ENCODE data around the gene TAS2R41. TPM values are rescaled to one million over a fixed set of nuclear protein-coding genes. Genes with fewer than 3 reads are reported as not detected.
A peak's percentile ranks its signal among the peaks of the same experiment; 100 is the strongest.

Gene TAS2R41
- total and polyA plus RNA-seq, 10 donors = 0.41 to 0.95 (median 0.55) TPM; not detected in 7

GRCh38 chr7:143507094-143507518 lies 29.4 kb downstream of the TAS2R41 start:
- H3K4me3 ChIP-seq = no peak overlapping the region
- intact Hi-C loops (cut with DNase I; ENCODE audit: low total_unique reads) = no loop called here
- H3K4me1 ChIP-seq = no peaks in the 10 kb centered on the region
- no peaks in the 10 kb centered on the region for H3K9me3 ChIP-seq
- TF ChIP-seq POLR2AphosphoS5 (IDR thresholded peaks at IDR 0.05) (no peak), POLR2A (IDR thresholded peaks at IDR 0.05) (no peak), CTCF (IDR thresholded peaks at IDR 0.05 in 8 of 11, conservative IDR thresholded peaks at IDR 0.05 in 3 of 11) (no peak)
- DNase-seq = no peak
- peaks cover 0 to 8% (median 0%) of the 10 kb centered on the region in 7 donors for H3K27me3 ChIP-seq (replicated peaks in 1 of 7)
- WGBS, 5 donors = 67 to 84% (median 76%) methylated on average over 3 of the region's 3 CpGs
- no peak overlapping the region for H3K27ac ChIP-seq
- no peaks in the 10 kb centered on the region for H3K36me3 ChIP-seq

- no peaks in the 10 kb centered on the region for H3K9me3 ChIP-seq
- H3K27ac ChIP-seq = no peak overlapping the region
- intact Hi-C loops (cut with DNase I; ENCODE audit: low total_unique reads) = no loop called here
- TF ChIP-seq POLR2AphosphoS5 (IDR thresholded peaks at IDR 0.05) = no peak
- TF ChIP-seq POLR2A (IDR thresholded peaks at IDR 0.05) = no peak
- TF ChIP-seq CTCF (IDR thresholded peaks at IDR 0.05 in 8 of 11, conservative IDR thresholded peaks at IDR 0.05 in 3 of 11) = no peak
- H3K27me3 ChIP-seq (replicated peaks in 1 of 7) = peaks cover 0 to 8% (median 0%) of the 10 kb centered on the region in 7 donors
- H3K36me3 ChIP-seq = no peaks in the 10 kb centered on the region
- no peak overlapping the region for H3K4me3 ChIP-seq
- WGBS, 5 donors = 75 to 93% (median 88%) methylated on average over 5 of the region's 5 CpGs
- no peaks in the 10 kb centered on the region for H3K4me1 ChIP-seq
- DNase-seq = no peak
Observed at GRCh38 chr7:143507534-143508055, 29.9 kb downstream of the TAS2R41 start.

GRCh38 chr7:143510854-143511592 lies 33.4 kb downstream of the TAS2R41 start:
- H3K36me3 ChIP-seq = no peaks in the 10 kb centered on the region

DNA sequence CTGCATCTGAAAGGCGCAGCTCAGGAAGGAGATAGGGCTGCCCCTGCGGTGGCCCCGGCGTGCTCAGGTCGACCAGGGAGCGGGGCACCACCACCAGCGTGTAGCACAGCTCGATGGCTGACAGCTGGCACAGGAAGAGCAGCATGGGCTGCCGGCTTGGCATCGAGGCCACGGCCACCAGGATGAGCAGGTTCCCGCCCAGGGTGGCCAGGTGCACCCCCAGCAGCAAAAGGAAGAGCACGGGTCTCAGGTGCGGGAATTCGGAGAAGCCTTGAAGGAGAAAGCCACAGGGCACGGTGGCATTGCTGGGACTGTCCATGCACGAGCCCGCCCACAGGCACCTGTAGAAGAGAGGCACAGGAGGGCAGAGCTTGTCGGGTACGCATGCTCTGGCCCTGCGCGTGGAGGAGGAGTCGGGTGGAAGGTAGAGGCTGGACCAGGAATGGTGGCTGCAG lies 33.9 kb downstream of the TAS2R41 start:
- intact Hi-C loops (cut with DNase I; ENCODE audit: low total_unique reads) = no loop called here
- peak; percentile 63 for DNase-seq
- TF ChIP-seq POLR2AphosphoS5 (IDR thresholded peaks at IDR 0.05) = peak in 1 of 3 donors; percentile 6
- TF ChIP-seq POLR2A (IDR thresholded peaks at IDR 0.05) = no peak
- H3K36me3 ChIP-seq = no peaks in the 10 kb centered on the region
- H3K27me3 ChIP-seq (replicated peaks in 1 of 7) = peaks cover 0 to 8% (median 0%) of the 10 kb centered on the region in 7 donors
- H3K4me1 ChIP-seq = no peaks in the 10 kb centered on the region
- WGBS, 5 donors = 77 to 91% (median 83%) methylated on average over 21 to 23 of the region's 23 CpGs
- H3K4me3 ChIP-seq = no peak overlapping the region
- H3K9me3 ChIP-seq = no peaks in the 10 kb centered on the region
- H3K27ac ChIP-seq = no peak overlapping the region

More at GRCh38 chr7:143510854-143511592, 33.4 kb downstream of the TAS2R41 start:
- TF ChIP-seq POLR2A (IDR thresholded peaks at IDR 0.05) (no peak), POLR2AphosphoS5 (IDR thresholded peaks at IDR 0.05) (peak in 1 of 3 donors; percentile 13)
- WGBS, 5 donors = 80 to 92% (median 88%) methylated on average over 48 to 65 of the region's 65 CpGs
- Histone ChIP-seq H3K9me3 (no peaks in the 10 kb centered on the region), H3K4me3 (no peak overlapping the region), H3K4me1 (no peaks in the 10 kb centered on the region), H3K27ac (no peak overlapping the region), H3K27me3 (replicated peaks in 1 of 7) (peaks cover 0 to 8% (median 0%) of the 10 kb centered on the region in 7 donors)
- no peak for DNase-seq
- intact Hi-C loops (cut with DNase I; ENCODE audit: low total_unique reads) = no loop called here
